Mucosa of descending colon (tissue), 3 donors: Measurements from ENCODE around the gene SCRN1. TPM values are rescaled to one million over a fixed set of nuclear protein-coding genes. Genes with fewer than 3 reads are reported as not detected.

ENCODE experiments used
- ATAC-seq: fragments of 200-7000 bp; cut with Tn5 transposase; one replicate; pipeline ENCODE4 v1.9.1; 2020; ENCODE audit warnings: mild to moderate bottlenecking, moderate library complexity
- DNase-seq, 3 donors: peaks; one replicate each; pipeline ENCODE4 v3.0.0-alpha.2; 2020
- H3K36me3 ChIP-seq: fragments of 200-600 bp; one replicate; pipeline ENCODE4 v1.8.0; 2021; ENCODE audit warnings: low read depth, mild to moderate bottlenecking
- H3K4me1 ChIP-seq: fragments of 200-600 bp; one replicate; pipeline ENCODE4 v1.8.0; 2021; ENCODE audit warnings: low read depth, mild to moderate bottlenecking
- H3K4me3 ChIP-seq: fragments of 200-600 bp; one replicate; pipeline ENCODE4 v1.8.0; 2021; ENCODE audit warnings: mild to moderate bottlenecking
- H3K9me3 ChIP-seq: fragments of 200-600 bp; one replicate; pipeline ENCODE4 v1.8.0; 2021; ENCODE audit warnings: mild to moderate bottlenecking
- intact Hi-C, 2 donors: fragments of 100-400 bp; cut with DNase I in 1 of 2; cut with micrococcal nuclease in 1 of 2; formaldehyde crosslinking; loops; one replicate each; pipeline versions ENCODE4 v1.11.0 to v1.11.1; 2022; cut with DNase I, micrococcal nuclease
- total RNA-seq, 3 donors: library from RNA; stranded (reverse); fragmentation: NEBNext Ultra II Directional in 2 of 3; extraction: Animal tissue kit (Norgen Biotek cat#: 25700) in 2 of 3; gene quantifications; one replicate each; pipeline versions ENCODE4 v1.2.1 to v1.2.4, GENCODE V29; 2021 to 2023
- TF ChIP-seq, protein P1 (sequence below): fragments of 200-600 bp; IDR thresholded peaks from one replicate; pipeline ENCODE4 v1.8.0; 2022; ENCODE audit warnings: antibody characterized with exemption, mild to moderate bottlenecking
- donor health status: DM: no; HTN: no; CAD: no; lungs with moderate emphysema.
- donor health status: DM: no; HTN: no; CAD: no.
- donor health status: DM: no; HTN: yes; CAD: no.

SCRN1 gene
- total RNA-seq, 3 donors from 2014 or later = 6.4 to 60.2 (median 11.2) TPM

DNA sequence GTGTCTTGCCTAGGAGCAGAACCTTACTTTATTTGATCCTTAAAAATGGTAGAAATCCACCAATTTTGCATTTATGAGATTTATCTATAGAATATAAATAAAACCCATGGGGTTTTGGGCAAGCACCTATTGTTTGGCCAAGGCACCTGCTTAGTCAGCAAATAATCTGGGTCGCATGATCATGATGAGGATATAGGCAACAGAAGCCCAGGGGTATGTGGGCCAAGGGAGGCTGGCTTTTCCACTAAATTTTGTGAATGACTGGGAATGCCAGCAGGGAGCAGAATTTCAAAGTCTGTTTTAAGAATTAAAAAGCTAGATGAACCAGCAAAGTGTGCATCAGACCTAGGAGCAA, 17.3 kb downstream of the SCRN1 start:
- ATAC-seq (no peak), DNase-seq (no peak)
- Histone ChIP-seq H3K9me3 (no peaks in the 10 kb centered on the region), H3K36me3 (no peaks in the 10 kb centered on the region), H3K4me1 (no peaks in the 10 kb centered on the region), H3K4me3 (no peak overlapping the region)
- TF ChIP-seq, protein P1, sequence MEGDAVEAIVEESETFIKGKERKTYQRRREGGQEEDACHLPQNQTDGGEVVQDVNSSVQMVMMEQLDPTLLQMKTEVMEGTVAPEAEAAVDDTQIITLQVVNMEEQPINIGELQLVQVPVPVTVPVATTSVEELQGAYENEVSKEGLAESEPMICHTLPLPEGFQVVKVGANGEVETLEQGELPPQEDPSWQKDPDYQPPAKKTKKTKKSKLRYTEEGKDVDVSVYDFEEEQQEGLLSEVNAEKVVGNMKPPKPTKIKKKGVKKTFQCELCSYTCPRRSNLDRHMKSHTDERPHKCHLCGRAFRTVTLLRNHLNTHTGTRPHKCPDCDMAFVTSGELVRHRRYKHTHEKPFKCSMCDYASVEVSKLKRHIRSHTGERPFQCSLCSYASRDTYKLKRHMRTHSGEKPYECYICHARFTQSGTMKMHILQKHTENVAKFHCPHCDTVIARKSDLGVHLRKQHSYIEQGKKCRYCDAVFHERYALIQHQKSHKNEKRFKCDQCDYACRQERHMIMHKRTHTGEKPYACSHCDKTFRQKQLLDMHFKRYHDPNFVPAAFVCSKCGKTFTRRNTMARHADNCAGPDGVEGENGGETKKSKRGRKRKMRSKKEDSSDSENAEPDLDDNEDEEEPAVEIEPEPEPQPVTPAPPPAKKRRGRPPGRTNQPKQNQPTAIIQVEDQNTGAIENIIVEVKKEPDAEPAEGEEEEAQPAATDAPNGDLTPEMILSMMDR = no peak
- intact Hi-C loops = no loop called here

DNA sequence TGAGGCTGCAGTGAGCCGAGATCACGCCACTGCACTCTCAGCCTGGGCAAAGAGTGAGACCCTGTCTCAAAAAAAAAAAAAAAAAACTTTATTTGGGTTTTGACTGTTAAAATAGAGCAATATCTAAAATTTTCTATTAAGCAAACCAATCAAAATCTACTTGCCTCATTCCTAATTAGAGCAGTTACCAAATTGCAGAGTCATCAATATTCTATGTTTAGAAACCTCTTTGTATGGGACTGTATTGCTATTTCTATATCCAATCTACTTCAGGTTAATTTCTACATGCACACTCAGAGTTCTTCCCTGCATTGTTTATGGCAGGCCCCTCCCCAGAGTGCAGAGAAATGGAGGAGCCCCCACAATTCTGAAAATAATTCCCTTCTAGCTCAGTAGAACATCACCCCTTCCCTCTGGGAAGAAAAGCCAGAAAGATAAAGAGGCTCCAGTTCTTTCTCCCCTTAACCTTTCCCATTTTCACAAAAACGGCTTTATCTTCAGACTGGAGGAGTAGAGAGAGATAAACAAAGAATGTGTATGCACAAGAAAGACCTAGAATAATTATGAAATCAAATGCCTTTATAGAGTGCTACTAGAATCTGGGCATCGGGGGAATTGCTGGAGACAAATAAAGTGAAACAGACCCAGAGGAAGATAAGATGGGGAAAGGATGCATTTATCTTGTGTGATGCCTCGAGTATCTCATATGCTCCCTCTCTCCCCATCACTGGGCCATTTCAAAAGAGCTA, 17.9 kb downstream of the SCRN1 start:
- H3K4me1 ChIP-seq = no peaks in the 10 kb centered on the region
- ATAC-seq = no peak
- no peaks in the 10 kb centered on the region for H3K36me3 ChIP-seq
- intact Hi-C loops = no loop called here
- H3K4me3 ChIP-seq = no peak overlapping the region
- TF ChIP-seq, protein P1 = no peak
- no peak for DNase-seq
- H3K9me3 ChIP-seq = no peaks in the 10 kb centered on the region

DNA sequence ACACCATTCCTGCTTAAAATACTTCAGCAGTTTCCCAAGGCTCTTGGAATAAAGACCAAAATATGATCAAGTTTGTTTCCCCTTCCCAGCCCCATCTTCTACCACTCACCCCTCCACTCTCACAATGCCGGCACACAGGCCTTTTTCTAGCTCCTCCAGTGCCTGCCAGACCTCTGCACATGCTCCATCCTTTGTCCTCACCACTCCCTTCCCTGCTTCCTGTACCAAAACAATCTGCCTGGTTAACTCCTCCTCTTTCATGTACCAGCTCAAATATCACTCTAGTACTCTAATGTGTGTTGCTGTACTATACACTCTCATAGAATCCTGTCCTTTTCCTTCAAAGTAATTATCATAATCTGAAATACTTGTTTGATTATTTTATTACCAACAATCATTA, 19.4 kb downstream of the SCRN1 start:
- no peaks in the 10 kb centered on the region for H3K9me3 ChIP-seq
- no peaks in the 10 kb centered on the region for H3K36me3 ChIP-seq
- DNase-seq (no peak), ATAC-seq (no peak)
- H3K4me1 ChIP-seq = no peaks in the 10 kb centered on the region
- intact Hi-C loops = no loop called here
- H3K4me3 ChIP-seq = no peak overlapping the region
- TF ChIP-seq, protein P1 = no peak

DNA sequence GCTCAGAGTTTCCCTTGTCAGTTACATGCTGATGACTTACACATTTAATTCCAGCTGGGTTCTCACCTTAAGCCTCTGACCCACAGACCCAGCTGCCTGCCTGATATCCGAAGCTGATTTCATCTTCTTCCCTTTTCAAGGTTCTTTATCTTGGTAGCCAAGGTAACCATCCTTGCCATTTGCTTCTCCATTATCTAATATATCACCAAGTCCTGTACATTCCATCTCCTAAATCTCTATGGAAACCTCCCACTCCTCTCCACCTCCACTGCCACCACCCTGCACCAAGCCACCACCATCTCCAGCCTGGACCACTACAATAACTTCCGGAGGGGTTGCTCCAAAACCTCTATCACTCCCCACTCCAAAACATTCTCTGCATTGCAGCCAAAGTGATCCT, 19.9 kb downstream of the SCRN1 start:
- Histone ChIP-seq H3K4me1 (no peaks in the 10 kb centered on the region), H3K4me3 (no peak overlapping the region), H3K36me3 (no peaks in the 10 kb centered on the region), H3K9me3 (no peaks in the 10 kb centered on the region)
- intact Hi-C loops = no loop called here
- no peak for DNase-seq
- no peak for ATAC-seq
- TF ChIP-seq, protein P1 = no peak

DNA sequence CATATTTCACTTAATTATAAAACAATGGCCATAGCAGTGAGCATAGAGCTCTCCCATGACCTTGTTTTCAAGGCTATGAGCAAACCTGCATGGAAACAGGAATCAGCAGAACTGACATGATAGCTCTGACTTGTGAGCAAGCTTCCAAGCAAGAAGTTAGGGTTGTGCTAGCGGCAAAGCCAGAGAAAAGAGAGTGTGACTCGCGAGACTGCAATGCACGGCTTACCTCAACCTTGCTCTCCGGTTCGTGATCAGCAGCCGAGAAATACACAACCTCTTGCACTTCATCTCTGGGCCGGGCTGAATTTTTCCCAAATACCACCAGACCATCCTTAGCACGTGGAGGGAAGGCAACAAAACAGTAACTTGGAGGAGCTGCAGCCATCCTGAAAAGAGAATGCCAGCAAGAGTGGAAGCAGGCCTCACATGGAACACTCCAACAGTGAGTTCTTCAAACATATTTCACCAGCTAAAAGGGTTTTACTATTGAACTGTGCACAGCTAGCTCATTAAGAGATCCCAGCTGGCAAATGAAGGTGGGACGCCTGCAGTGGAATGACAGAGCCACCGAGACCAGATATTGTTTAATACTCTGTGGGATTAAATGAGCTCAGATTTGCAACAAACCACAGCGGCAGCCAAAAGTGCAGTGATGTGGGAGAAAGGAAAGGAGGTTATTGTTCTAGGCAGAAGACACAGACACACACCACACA, 20.8 kb downstream of the SCRN1 start:
- Histone ChIP-seq H3K36me3 (no peaks in the 10 kb centered on the region), H3K4me3 (no peak overlapping the region), H3K4me1 (no peaks in the 10 kb centered on the region), H3K9me3 (no peaks in the 10 kb centered on the region)
- intact Hi-C loops = no loop called here
- TF ChIP-seq, protein P1 = no peak
- ATAC-seq (no peak), DNase-seq (no peak)
